Measurements from ENCODE around the gene WDFY4.

DNA sequence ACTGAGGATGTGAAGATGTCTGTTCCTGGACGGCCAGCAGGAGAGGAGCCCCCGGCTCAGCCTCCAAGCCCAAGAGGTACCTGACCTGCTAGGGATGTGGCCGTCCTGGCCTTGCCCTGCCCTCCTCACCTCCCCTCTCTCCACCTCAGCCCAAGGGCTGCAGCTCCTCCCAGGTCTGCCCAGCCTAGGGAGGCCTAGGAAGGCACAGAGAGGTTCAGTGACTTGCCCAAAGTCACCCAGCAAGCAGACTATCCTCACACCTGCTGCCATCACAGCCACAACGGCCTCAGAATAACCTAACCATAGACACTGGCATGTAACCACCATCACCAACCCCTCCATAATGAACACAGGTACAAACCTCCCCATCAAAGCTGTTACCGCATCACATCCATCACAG, 293.6 kb downstream of the WDFY4 start:
- no peak for TF ChIP-seq POLR2A (IDR thresholded peaks at IDR 0.05; ENCODE audit: borderline replicate concordance, extremely low read depth, insufficient read depth, insufficient read length)
- TF ChIP-seq, protein P1, sequence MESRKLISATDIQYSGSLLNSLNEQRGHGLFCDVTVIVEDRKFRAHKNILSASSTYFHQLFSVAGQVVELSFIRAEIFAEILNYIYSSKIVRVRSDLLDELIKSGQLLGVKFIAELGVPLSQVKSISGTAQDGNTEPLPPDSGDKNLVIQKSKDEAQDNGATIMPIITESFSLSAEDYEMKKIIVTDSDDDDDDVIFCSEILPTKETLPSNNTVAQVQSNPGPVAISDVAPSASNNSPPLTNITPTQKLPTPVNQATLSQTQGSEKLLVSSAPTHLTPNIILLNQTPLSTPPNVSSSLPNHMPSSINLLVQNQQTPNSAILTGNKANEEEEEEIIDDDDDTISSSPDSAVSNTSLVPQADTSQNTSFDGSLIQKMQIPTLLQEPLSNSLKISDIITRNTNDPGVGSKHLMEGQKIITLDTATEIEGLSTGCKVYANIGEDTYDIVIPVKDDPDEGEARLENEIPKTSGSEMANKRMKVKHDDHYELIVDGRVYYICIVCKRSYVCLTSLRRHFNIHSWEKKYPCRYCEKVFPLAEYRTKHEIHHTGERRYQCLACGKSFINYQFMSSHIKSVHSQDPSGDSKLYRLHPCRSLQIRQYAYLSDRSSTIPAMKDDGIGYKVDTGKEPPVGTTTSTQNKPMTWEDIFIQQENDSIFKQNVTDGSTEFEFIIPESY (IDR thresholded peaks at IDR 0.05; ENCODE audit: extremely low read depth, insufficient replicate concordance, low read length): no peak
- TF ChIP-seq, protein P2, sequence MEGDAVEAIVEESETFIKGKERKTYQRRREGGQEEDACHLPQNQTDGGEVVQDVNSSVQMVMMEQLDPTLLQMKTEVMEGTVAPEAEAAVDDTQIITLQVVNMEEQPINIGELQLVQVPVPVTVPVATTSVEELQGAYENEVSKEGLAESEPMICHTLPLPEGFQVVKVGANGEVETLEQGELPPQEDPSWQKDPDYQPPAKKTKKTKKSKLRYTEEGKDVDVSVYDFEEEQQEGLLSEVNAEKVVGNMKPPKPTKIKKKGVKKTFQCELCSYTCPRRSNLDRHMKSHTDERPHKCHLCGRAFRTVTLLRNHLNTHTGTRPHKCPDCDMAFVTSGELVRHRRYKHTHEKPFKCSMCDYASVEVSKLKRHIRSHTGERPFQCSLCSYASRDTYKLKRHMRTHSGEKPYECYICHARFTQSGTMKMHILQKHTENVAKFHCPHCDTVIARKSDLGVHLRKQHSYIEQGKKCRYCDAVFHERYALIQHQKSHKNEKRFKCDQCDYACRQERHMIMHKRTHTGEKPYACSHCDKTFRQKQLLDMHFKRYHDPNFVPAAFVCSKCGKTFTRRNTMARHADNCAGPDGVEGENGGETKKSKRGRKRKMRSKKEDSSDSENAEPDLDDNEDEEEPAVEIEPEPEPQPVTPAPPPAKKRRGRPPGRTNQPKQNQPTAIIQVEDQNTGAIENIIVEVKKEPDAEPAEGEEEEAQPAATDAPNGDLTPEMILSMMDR (IDR thresholded peaks at IDR 0.05 in 2 of 3, conservative IDR thresholded peaks at IDR 0.05 in 1 of 3; ENCODE audit: borderline replicate concordance in 1 of 3, insufficient read depth in 1 of 3, low read depth in 2 of 3, low read length in 2 of 3): no peak
- TF ChIP-seq POLR2AphosphoS5 (IDR thresholded peaks at IDR 0.05; ENCODE audit: low read depth, low read length): no peak
- no peak for TF ChIP-seq ZNF274 (IDR thresholded peaks at IDR 0.05; ENCODE audit: low read depth, low read length)
- no peak for TF ChIP-seq EZH2 (IDR thresholded peaks at IDR 0.05)
- no peak for TF ChIP-seq SRF (IDR thresholded peaks at IDR 0.05; ENCODE audit: low read depth)
- no peak for TF ChIP-seq CEBPB (IDR thresholded peaks at IDR 0.05; ENCODE audit: low read depth)
- no peak for TF ChIP-seq EZH2phosphoT487 (IDR thresholded peaks at IDR 0.05; ENCODE audit: borderline replicate concordance)
